BJ (cell line): ENCODE data around the gene SLFN12. TPM values are rescaled to one million over a fixed set of nuclear protein-coding genes. Genes with fewer than 3 reads are reported as not detected.
A peak's percentile ranks its signal among the peaks of the same experiment; 100 is the strongest.

Source experiments
- CTCF ChIA-PET: fragments of 350-600 bp; formaldehyde crosslinking; extraction: SDS; loops from one replicate; lab custom pipeline; 2021; ENCODE audit warnings: antibody characterized with exemption, inconsistent platforms; lab: Yijun Ruan, JAX
- POLR2A ChIA-PET: fragments of 300-600 bp; sonication (Branson Sonifier 250); formaldehyde crosslinking; extraction: SDS; loops from one replicate; lab custom pipeline; 2021; ENCODE audit warnings: antibody characterized with exemption; lab: Charles Lee
- DNase-seq: peaks from one replicate; pipeline ENCODE4 v3.0.0-alpha.2; 2011; ENCODE audit warnings: low read depth
- H3K27me3 ChIP-seq: 2 replicates; pipeline ENCODE4 v1.6.0; 2011; ENCODE audit warnings: low read length; ENCODE audit not compliant: control insufficient read depth, insufficient read depth
- H3K36me3 ChIP-seq: 2 replicates; pipeline ENCODE4 v1.5.1; 2011; ENCODE audit warnings: low read length; ENCODE audit not compliant: control insufficient read depth, insufficient read depth
- H3K4me3 ChIP-seq: 2 replicates; pipeline ENCODE4 v1.5.1; 2011; ENCODE audit warnings: low read depth, mild to moderate bottlenecking, control low read depth, low read length
- CTCF ChIP-seq: IDR thresholded peaks from 2 replicates; pipeline ENCODE4 v1.5.1; 2011; ENCODE audit warnings: low read depth, mild to moderate bottlenecking, control low read depth, inconsistent platforms, low read length, moderate library complexity; ENCODE audit not compliant: insufficient read depth
- polyA plus RNA-seq: library from polyadenylated mRNA; depleted of rRNA; stranded (reverse); fragments of >200 nt; gene quantifications from 2 replicates; pipeline ENCODE4 v1.2.3, GENCODE V29; 2011

SLFN12 gene
- polyA plus RNA-seq, 1 experiment, result 8.6 TPM

- H3K4me3 ChIP-seq, result no peak overlapping the region
- no peaks in the 10 kb centered on the region for H3K36me3 ChIP-seq
- DNase-seq, result no peak
- ChIA-PET CTCF (no interaction called here), POLR2A (interaction anchor here (0.6 kb wide), 1 partner anchor 18 kb away, joined by 4 read pairs; no protein-coding TSS in a partner anchor)
- TF ChIP-seq CTCF, result no peak
- no peaks in the 10 kb centered on the region for H3K27me3 ChIP-seq
Observed at GRCh38 chr17:35387496-35387895, 44.8 kb downstream of the SLFN12 start.

- DNase-seq, result no peak
- no peaks in the 10 kb centered on the region for H3K27me3 ChIP-seq
- ChIA-PET POLR2A (no interaction called here), CTCF (interaction anchor here (1.1 kb wide), 1 partner anchor 45 kb away, joined by 3 read pairs; no protein-coding TSS in a partner anchor)
- H3K36me3 ChIP-seq, result no peaks in the 10 kb centered on the region
- TF ChIP-seq CTCF, result no peak
- H3K4me3 ChIP-seq, result no peak overlapping the region
Observed at GRCh38 chr17:35377706-35378105, 54.6 kb downstream of the SLFN12 start.

GRCh38 chr17:35377068-35377467 lies 55.2 kb downstream of the SLFN12 start:
- Histone ChIP-seq H3K27me3 (no peaks in the 10 kb centered on the region), H3K4me3 (no peak overlapping the region), H3K36me3 (no peaks in the 10 kb centered on the region)
- POLR2A ChIA-PET, result no interaction called here
- no peak for DNase-seq
- no peak for TF ChIP-seq CTCF
- CTCF ChIA-PET, result interaction anchor here (1.1 kb wide), 1 partner anchor 46 kb away, joined by 3 read pairs; no protein-coding TSS in a partner anchor

GRCh38 chr17:35376245-35376644 lies 56.1 kb downstream of the SLFN12 start:
- no peak for TF ChIP-seq CTCF
- Histone ChIP-seq H3K4me3 (no peak overlapping the region), H3K27me3 (no peaks in the 10 kb centered on the region), H3K36me3 (no peaks in the 10 kb centered on the region)
- ChIA-PET CTCF (no interaction called here), POLR2A (interaction anchor here (0.5 to 0.7 kb wide), 2 partner anchors 61 to 181 kb away, joined by 3 to 5 read pairs; no protein-coding TSS in a partner anchor)
- DNase-seq, result no peak

GRCh38 chr17:35374766-35375344 lies 57.4 kb downstream of the SLFN12 start:
- no peak for TF ChIP-seq CTCF
- H3K36me3 ChIP-seq, result no peaks in the 10 kb centered on the region
- no peak for DNase-seq
- H3K4me3 ChIP-seq, result peak overlapping the region; percentile 57
- ChIA-PET CTCF (no interaction called here), POLR2A (no interaction called here)
- H3K27me3 ChIP-seq, result no peaks in the 10 kb centered on the region
